ENCODE data around the gene ATXN7L1.

- TF ChIP-seq, protein P1, sequence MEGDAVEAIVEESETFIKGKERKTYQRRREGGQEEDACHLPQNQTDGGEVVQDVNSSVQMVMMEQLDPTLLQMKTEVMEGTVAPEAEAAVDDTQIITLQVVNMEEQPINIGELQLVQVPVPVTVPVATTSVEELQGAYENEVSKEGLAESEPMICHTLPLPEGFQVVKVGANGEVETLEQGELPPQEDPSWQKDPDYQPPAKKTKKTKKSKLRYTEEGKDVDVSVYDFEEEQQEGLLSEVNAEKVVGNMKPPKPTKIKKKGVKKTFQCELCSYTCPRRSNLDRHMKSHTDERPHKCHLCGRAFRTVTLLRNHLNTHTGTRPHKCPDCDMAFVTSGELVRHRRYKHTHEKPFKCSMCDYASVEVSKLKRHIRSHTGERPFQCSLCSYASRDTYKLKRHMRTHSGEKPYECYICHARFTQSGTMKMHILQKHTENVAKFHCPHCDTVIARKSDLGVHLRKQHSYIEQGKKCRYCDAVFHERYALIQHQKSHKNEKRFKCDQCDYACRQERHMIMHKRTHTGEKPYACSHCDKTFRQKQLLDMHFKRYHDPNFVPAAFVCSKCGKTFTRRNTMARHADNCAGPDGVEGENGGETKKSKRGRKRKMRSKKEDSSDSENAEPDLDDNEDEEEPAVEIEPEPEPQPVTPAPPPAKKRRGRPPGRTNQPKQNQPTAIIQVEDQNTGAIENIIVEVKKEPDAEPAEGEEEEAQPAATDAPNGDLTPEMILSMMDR (IDR thresholded peaks at IDR 0.05), result no peak
- no peak for TF ChIP-seq POLR2A (IDR thresholded peaks at IDR 0.05)
Observed at GRCh38 chr7:105799006-105799405, 77.4 kb downstream of the ATXN7L1 start.

Measured in gastroesophageal sphincter (tissue), 3 donors.